B cell (primary cell): ENCODE measurements around the gene TMEM82.
A peak's percentile ranks its signal among the peaks of the same experiment; 100 is the strongest.

ENCODE experiments used
- EZH2 ChIP-seq: IDR thresholded peaks from 2 replicates; pipeline ENCODE4 v1.6.1; 2012; ENCODE audit warnings: borderline replicate concordance, low read depth, mild to moderate bottlenecking, moderate library complexity, low read length; ENCODE audit not compliant: insufficient read depth, poor library complexity, severe bottlenecking
- TF ChIP-seq, protein P1 (sequence below): fragments of 200-600 bp; IDR thresholded peaks from one replicate; pipeline ENCODE4 v1.8.0; 2022; ENCODE audit warnings: antibody characterized with exemption, mild to moderate bottlenecking

DNA sequence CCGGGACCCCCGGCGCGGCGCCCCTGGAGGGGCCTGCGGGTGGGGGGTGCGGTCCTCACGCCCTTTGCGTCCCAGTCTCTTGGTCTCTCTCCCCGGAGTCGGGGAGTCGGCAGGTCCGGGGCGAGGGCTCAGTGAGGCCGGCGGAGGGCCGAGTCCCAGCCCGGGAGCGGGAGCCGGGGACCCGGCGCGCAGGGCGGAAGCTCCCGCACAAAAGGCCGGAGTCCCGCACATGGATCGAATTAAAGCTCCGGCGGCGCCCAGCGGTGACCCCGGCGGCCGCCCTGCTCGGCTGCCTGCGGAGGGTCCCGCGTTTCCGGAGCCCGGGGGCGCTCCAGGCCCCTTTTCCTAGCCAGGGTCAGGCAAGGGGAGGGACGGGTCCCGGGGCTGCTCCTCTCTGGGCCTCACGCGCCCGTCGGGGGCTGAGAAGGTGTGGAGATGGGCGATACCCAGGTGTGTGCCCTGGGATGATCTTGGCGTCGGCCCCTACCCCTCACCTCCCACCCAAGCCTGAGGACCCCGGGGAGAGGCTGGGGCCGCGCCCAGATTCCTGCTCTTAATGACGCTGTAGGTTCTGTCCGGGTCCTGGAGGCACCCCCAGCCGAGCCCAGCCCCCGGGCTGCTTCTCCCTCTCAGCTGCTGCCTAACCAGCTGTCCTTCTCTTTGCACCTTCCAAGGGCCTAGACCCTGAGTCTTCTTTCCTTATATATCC lies 16.8 kb downstream of the TMEM82 start:
- TF ChIP-seq, protein P1, sequence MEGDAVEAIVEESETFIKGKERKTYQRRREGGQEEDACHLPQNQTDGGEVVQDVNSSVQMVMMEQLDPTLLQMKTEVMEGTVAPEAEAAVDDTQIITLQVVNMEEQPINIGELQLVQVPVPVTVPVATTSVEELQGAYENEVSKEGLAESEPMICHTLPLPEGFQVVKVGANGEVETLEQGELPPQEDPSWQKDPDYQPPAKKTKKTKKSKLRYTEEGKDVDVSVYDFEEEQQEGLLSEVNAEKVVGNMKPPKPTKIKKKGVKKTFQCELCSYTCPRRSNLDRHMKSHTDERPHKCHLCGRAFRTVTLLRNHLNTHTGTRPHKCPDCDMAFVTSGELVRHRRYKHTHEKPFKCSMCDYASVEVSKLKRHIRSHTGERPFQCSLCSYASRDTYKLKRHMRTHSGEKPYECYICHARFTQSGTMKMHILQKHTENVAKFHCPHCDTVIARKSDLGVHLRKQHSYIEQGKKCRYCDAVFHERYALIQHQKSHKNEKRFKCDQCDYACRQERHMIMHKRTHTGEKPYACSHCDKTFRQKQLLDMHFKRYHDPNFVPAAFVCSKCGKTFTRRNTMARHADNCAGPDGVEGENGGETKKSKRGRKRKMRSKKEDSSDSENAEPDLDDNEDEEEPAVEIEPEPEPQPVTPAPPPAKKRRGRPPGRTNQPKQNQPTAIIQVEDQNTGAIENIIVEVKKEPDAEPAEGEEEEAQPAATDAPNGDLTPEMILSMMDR, result no peak
- TF ChIP-seq EZH2, result peak; percentile 90
